Left kidney (tissue), 2 donors: ENCODE measurements around the gene OTUB2. TPM values are rescaled to one million over a fixed set of nuclear protein-coding genes. Genes with fewer than 3 reads are reported as not detected.

Experiments
- DNase-seq: peaks from one replicate; pipeline ENCODE4 v3.0.0-alpha.2; 2013
- polyA plus RNA-seq: library from polyadenylated mRNA; unstranded; fragments of 120-200 nt; gene quantifications from one replicate; pipeline ENCODE4 v1.2.1, GENCODE V29; 2013; ENCODE audit not compliant: insufficient read length

Gene OTUB2
- polyA plus RNA-seq, 1 donor: 5.9 TPM

GRCh38 chr14:94021001-94021400 is 5.1 kb upstream of the OTUB2 start:
- DNase-seq: no peak

GRCh38 chr14:94021416-94022157 is 4.6 kb upstream of the OTUB2 start:
- no peak for DNase-seq

- DNase-seq: no peak
Measured at GRCh38 chr14:94022532-94023411, 3.4 kb upstream of the OTUB2 start.

GRCh38 chr14:94024549-94024948 is 1.6 kb upstream of the OTUB2 start:
- no peak for DNase-seq

- no peak for DNase-seq
Measured at GRCh38 chr14:94025720-94026119, 420 bp upstream of the OTUB2 start.

- no peak for DNase-seq
Measured at GRCh38 chr14:94026889-94027469, 839 bp downstream of the OTUB2 start.

GRCh38 chr14:94027566-94028449 is 1.7 kb downstream of the OTUB2 start:
- DNase-seq: no peak

- DNase-seq: no peak
Measured at GRCh38 chr14:94028450-94028826, 2.3 kb downstream of the OTUB2 start.

GRCh38 chr14:94029265-94029664 is 3.1 kb downstream of the OTUB2 start:
- no peak for DNase-seq

GRCh38 chr14:94029671-94030203 is 3.6 kb downstream of the OTUB2 start:
- DNase-seq: no peak

- no peak for DNase-seq
Measured at GRCh38 chr14:94030571-94030970, 4.4 kb downstream of the OTUB2 start.

- no peak for DNase-seq
Measured at GRCh38 chr14:94031161-94031882, 5.2 kb downstream of the OTUB2 start.

- no peak for DNase-seq
Measured at GRCh38 chr14:94031883-94032279, 5.7 kb downstream of the OTUB2 start.

GRCh38 chr14:94034886-94035285 is 8.7 kb downstream of the OTUB2 start:
- DNase-seq: no peak

- no peak for DNase-seq
Measured at GRCh38 chr14:94036313-94037167, 10.4 kb downstream of the OTUB2 start.

GRCh38 chr14:94037954-94038353 is 11.8 kb downstream of the OTUB2 start:
- DNase-seq: no peak

GRCh38 chr14:94038510-94038909 is 12.4 kb downstream of the OTUB2 start:
- no peak for DNase-seq

- DNase-seq: no peak
Measured at GRCh38 chr14:94038921-94039629, 12.9 kb downstream of the OTUB2 start.

- DNase-seq: no peak
Measured at GRCh38 chr14:94040247-94040646, 14.1 kb downstream of the OTUB2 start.
